LNCAP (cell line): ENCODE measurements around the gene SORBS1.

Source experiments
- TF ChIP-seq, protein P1 (sequence below): fragments of 450-650 bp; IDR thresholded peaks from 2 replicates; pipeline ENCODE4 v1.5.1; 2017; ENCODE audit warnings: mild to moderate bottlenecking

SORBS1 gene

DNA sequence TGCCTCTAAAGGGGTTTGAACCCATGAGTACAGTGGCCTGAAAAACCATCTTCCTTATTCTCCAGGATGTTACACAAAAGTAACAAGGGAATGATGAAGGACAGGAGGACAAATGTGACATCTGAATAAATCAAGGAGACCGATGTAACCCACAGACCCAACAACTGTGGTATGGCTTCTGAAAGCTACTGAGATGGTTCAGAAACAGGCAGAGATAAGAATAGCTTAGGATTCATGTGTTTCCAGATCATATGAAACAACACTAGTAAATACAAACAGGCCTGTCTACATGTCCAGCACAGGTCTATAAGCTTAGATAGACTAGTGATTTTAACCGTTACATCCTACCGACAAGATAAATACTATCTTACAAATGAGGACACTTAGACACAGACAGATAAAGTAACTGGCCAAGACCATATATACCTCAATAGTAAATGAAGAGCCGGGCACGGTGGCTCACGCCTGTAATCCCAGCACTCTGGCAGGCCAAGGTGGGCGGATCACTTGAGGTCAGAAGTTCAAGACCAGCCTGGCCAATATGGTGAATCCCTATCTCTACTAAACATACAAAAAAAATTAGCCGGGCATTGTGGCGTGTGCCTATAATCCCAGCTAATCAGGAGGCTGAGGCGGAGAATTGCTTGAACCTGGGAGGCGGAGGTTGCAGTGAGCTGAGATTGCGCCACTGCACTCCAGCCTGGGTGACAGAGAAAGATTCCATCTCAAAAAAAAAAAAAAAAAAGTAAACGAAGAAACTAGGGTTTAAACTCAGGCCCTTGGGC, 88.7 kb downstream of the SORBS1 start:
- TF ChIP-seq, protein P1, sequence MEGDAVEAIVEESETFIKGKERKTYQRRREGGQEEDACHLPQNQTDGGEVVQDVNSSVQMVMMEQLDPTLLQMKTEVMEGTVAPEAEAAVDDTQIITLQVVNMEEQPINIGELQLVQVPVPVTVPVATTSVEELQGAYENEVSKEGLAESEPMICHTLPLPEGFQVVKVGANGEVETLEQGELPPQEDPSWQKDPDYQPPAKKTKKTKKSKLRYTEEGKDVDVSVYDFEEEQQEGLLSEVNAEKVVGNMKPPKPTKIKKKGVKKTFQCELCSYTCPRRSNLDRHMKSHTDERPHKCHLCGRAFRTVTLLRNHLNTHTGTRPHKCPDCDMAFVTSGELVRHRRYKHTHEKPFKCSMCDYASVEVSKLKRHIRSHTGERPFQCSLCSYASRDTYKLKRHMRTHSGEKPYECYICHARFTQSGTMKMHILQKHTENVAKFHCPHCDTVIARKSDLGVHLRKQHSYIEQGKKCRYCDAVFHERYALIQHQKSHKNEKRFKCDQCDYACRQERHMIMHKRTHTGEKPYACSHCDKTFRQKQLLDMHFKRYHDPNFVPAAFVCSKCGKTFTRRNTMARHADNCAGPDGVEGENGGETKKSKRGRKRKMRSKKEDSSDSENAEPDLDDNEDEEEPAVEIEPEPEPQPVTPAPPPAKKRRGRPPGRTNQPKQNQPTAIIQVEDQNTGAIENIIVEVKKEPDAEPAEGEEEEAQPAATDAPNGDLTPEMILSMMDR, result no peak

DNA sequence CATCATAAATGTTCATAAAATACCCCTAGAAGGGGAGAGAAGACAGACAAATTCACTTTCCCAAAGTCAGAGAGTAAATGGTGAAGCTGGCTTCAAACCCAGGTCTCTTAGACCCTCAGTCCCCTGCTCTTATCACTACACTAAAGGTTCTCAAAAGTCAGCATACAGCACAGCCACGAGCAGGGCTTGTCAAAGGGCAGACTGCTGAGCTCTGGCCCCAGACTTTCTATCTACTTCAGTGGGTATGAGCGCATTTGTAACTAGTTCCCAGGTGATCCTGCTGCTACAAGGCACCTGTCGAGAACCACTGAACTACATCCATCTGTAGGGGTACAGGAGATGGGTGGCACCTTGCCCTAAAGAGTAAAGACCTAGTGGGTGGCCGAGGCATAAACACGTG, 91.5 kb downstream of the SORBS1 start:
- TF ChIP-seq, protein P1, result no peak

DNA sequence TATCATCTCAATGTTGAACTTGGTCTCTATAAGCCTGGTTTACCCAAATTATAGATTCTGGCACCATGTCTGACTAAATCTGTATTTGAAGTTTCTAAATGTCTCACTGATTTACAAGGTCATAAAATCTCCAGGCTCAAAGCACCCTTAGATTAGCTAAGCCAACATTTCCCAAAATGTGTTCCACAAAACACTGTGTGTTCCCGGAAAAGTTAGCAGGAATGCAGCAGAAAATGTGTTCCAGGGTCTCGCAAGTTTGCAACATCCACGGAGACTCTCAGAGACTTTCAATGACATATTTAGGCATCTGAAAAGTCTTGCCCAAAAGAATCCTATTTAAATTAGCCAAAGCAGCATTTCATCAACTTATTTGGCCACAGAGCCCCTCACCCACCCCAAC, 91.9 kb downstream of the SORBS1 start:
- TF ChIP-seq, protein P1, result no peak

DNA sequence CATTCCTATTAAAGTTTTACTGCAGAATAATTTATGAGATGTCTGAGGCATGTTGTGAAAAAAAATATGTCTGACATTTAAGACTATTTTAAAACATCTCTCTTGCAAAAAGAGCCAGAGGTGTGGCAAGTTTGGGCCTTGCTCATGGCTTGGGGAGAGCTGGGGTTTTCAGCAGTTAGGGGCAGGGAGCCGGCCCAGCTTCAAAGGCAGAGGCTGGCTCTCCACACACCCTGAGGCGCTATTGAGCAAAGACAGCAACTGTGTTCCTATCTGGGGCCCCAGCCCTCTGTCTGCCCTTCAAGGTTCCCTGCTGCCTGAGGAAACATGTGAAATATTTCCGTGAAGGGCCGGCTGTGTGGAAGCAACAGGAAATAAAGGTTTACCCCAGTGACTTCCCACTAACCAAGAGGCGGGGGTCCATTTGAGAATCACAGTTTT, 94.0 kb downstream of the SORBS1 start:
- TF ChIP-seq, protein P1, result no peak

DNA sequence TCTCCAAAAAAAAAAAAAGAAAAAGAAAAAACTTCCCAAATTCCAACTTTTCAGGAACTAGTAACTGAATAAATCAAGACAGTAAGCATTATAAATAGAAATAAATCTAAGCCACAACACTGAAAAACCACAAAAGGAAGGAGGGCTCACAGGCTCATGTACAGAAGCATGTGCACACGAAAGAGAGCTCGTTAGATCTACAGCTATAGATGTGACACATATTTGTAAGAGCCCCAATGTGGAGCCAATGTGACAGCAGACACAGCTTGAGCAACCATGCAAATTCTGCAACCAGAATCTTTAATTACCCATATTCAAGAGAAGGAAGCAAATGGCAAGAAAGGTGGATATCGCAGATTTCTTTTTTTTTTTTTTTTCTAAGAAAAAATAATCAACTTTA, 94.7 kb downstream of the SORBS1 start:
- TF ChIP-seq, protein P1, result no peak

DNA sequence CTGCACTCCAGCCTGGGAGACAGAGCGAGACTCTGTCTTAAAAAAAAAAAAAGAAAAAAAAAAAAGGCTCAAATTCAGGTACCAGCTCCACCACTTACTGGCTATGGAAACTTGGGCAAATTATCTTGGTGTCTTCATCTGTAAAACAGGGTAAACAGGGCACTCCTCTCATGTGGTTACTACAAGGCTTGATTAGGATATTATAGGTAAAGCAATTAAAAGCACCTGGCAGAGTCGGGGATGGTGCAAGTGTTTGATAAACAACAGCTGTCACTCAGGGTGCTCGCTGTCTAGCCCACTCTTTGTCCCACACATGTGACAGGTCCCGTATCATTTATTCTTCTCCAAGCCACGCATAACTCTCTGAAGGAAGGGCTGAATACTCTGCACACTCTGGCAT, 96.9 kb downstream of the SORBS1 start:
- TF ChIP-seq, protein P1, result no peak

DNA sequence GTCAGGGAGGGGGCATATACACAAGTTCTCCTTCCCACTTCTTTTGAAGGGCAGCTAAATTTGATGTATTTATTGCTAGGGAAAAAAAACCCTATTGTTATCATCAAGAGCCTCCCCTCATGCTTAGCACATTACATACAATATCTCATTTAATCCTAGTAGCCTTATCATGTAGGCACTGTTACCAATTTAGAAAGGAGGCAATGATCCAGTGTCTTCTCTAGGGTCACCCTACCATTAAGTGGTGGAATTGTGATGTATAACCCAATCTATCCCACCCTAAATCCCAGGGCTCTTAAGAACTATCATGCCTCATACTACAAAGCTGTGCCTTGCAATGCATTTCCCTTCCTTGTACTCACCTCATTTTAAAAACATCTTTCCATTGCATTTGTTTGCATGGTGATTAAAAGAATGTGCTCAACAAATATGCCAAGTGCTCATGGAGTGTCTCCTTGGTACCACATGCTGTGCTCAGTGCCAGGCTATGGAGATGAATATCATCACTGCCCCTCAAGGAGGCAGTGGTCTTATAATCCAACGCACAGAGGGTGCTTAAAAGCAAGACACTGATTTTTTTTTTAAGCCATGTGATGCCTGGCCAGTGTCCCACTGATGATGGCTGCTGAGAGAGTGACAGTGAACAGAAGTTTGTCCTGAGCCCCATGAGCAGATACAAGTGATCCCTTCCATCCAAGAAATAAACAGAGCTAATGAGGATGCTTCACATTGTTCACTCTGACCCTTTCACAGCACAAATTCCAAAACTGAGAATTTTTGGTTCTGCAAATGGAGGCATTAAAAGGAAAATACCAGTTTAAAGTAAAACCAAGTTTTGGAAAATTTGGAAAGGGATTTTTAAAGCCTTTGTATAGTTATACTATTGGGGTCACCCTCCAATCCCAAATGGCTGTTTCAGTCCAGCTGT, 98.2 kb downstream of the SORBS1 start:
- TF ChIP-seq, protein P1, result no peak
